GM19099 (cell line): ENCODE results near the gene RDH11.

ENCODE experiments used
- POLR2A ChIP-seq: IDR thresholded peaks from 3 replicates; pipeline ENCODE4 v1.6.1; 2011; ENCODE audit warnings: low read depth; ENCODE audit not compliant: insufficient read length; ENCODE audit errors: extremely low read depth

Gene RDH11

GRCh38 chr14:67638642-67639041 lies 56.9 kb downstream of the RDH11 start:
- no peak for TF ChIP-seq POLR2A

GRCh38 chr14:67636361-67636919 lies 59.1 kb downstream of the RDH11 start:
- no peak for TF ChIP-seq POLR2A

- TF ChIP-seq POLR2A = no peak
Observed at GRCh38 chr14:67633451-67634147, 62.0 kb downstream of the RDH11 start.

- no peak for TF ChIP-seq POLR2A
Observed at GRCh38 chr14:67630938-67631337, 64.6 kb downstream of the RDH11 start.

- no peak for TF ChIP-seq POLR2A
Observed at GRCh38 chr14:67630186-67630585, 65.4 kb downstream of the RDH11 start.

- no peak for TF ChIP-seq POLR2A
Observed at GRCh38 chr14:67627519-67627918, 68.0 kb downstream of the RDH11 start.
